Activated T-helper 2 cell treated with anti-CD3 and anti-CD28 coated beads, Interferon-gamma antibody, Interleukin-2, Interleukin-4, amounts not matched to agents 10 μg/mL and 5 μg/mL and 100 μg/mL, durations not matched to agents 14 hours and 24 hours and 36 hours (primary cell): Measurements from ENCODE around the gene POLN. TPM values are rescaled to one million over a fixed set of nuclear protein-coding genes. Genes with fewer than 3 reads are reported as not detected.

Experiments used
- DNase-seq: peaks from one replicate; pipeline ENCODE4 v3.0.0; 2021; ENCODE audit warnings: low spot score
- H3K27ac Mint-ChIP-seq: one replicate; pipeline ENCODE4 v1.8.0; 2021; ENCODE audit warnings: mixed read lengths
- H3K27me3 Mint-ChIP-seq: one replicate; pipeline ENCODE4 v1.8.0; 2021; ENCODE audit warnings: low read depth, mixed read lengths
- H3K36me3 Mint-ChIP-seq: one replicate; pipeline ENCODE4 v1.8.0; 2021; ENCODE audit warnings: low read depth, mixed read lengths
- H3K4me1 Mint-ChIP-seq: one replicate; pipeline ENCODE4 v1.8.0; 2021; ENCODE audit warnings: low read depth, mixed read lengths
- H3K4me3 Mint-ChIP-seq: one replicate; pipeline ENCODE4 v1.8.0; 2021; ENCODE audit warnings: low read depth, mild to moderate bottlenecking, moderate library complexity, mixed read lengths
- H3K9me3 Mint-ChIP-seq: one replicate; pipeline ENCODE4 v1.8.0; 2021; ENCODE audit warnings: mixed read lengths
- intact Hi-C: fragments of 100-400 bp; cut with micrococcal nuclease; formaldehyde crosslinking; loops from one replicate; pipeline ENCODE4 v1.15.1; 2023
- total RNA-seq: library from RNA; stranded (reverse); gene quantifications from 2 replicates; pipeline ENCODE4 v1.2.3, GENCODE V29; 2022

The POLN gene
- total RNA-seq, 1 donor from 2014 or later = 1.4 TPM

GRCh38 chr4:2257361-2258081 lies 15.6 kb upstream of the POLN start:
- Mint-ChIP-seq H3K27ac (no peak overlapping the region), H3K4me3 (no peak overlapping the region), H3K4me1 (no peaks in the 10 kb centered on the region), H3K27me3 (no peaks in the 10 kb centered on the region), H3K9me3 (no peaks in the 10 kb centered on the region), H3K36me3 (no peaks in the 10 kb centered on the region)
- peak; percentile 8 for DNase-seq
- intact Hi-C loops = no loop called here

GRCh38 chr4:2256781-2257191 lies 14.9 kb upstream of the POLN start:
- H3K9me3 Mint-ChIP-seq = no peaks in the 10 kb centered on the region
- DNase-seq = peak; percentile 6
- H3K4me3 Mint-ChIP-seq = no peak overlapping the region
- H3K36me3 Mint-ChIP-seq = no peaks in the 10 kb centered on the region
- intact Hi-C loops = no loop called here
- H3K27ac Mint-ChIP-seq = no peak overlapping the region
- H3K27me3 Mint-ChIP-seq = no peaks in the 10 kb centered on the region
- H3K4me1 Mint-ChIP-seq = no peaks in the 10 kb centered on the region

- Mint-ChIP-seq H3K4me3 (no peak overlapping the region), H3K4me1 (no peaks in the 10 kb centered on the region), H3K36me3 (no peaks in the 10 kb centered on the region), H3K9me3 (no peaks in the 10 kb centered on the region), H3K27ac (no peak overlapping the region), H3K27me3 (no peaks in the 10 kb centered on the region)
- intact Hi-C loops = no loop called here
- DNase-seq = peak; percentile 7
These were observed 14.3 kb upstream of the POLN start for GRCh38 chr4:2256156-2256731.

GRCh38 chr4:2255501-2256155 lies 13.7 kb upstream of the POLN start:
- DNase-seq = peak; percentile 7
- Mint-ChIP-seq H3K27me3 (no peaks in the 10 kb centered on the region), H3K27ac (no peak overlapping the region)

GRCh38 chr4:2254665-2255500 lies 13.0 kb upstream of the POLN start:
- Mint-ChIP-seq H3K36me3 (no peaks in the 10 kb centered on the region), H3K27me3 (no peaks in the 10 kb centered on the region), H3K4me3 (no peak overlapping the region), H3K27ac (no peak overlapping the region), H3K4me1 (no peaks in the 10 kb centered on the region), H3K9me3 (no peaks in the 10 kb centered on the region)
- peak; percentile 6 for DNase-seq
- intact Hi-C loops = no loop called here

More at GRCh38 chr4:2255501-2256155, 13.7 kb upstream of the POLN start:
- intact Hi-C loops = no loop called here
- Mint-ChIP-seq H3K36me3 (no peaks in the 10 kb centered on the region), H3K9me3 (no peaks in the 10 kb centered on the region), H3K4me1 (no peaks in the 10 kb centered on the region), H3K4me3 (no peak overlapping the region)

DNA sequence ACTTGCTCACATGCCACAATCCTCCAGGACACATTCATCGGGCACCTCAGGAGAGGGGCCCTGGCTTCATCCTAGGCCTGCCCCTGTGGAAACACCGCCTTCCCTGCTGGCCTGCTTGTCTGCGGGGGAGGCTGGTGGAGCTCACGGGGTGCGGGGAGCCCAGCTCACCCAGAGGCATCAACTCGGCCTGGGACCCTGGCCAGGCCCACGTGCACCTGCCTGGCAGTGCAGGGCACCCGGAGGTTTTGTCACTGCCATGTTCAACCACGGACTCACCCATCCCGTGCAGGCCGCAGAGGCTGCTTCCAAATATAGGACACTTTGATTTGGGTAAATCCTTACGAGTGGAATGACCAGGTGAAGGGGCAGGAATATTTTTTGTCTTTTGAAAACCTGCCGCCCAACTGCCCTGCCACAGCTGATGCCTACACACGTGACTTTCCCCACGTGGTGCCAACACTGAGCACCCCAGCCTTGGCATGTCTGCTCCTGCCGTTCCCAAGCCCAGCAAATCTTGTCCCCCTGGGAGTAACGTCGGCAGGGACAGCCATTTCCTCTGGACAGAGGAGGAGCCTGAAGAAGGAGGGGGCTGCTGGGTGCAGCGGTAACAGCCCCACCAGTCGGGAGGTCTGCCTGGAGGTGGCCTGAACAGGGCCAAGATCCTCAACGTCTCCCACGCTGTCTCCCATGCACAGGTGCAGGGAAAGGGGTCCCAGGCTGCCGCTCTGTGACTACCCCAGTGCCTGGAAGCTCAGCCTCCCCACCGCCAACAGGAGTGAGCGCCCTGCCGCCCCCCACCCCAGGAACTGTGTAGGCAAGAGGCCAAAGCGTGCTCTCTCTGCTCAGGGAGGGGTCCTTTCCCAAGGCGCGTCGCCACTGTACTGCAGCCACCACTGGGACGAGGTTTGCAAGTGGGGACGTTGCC lies 11.5 kb upstream of the POLN start:
- peak; percentile 7 for DNase-seq
- intact Hi-C loops = no loop called here
- Mint-ChIP-seq H3K4me3 (no peak overlapping the region), H3K9me3 (no peaks in the 10 kb centered on the region), H3K27me3 (no peaks in the 10 kb centered on the region), H3K36me3 (no peaks in the 10 kb centered on the region), H3K27ac (no peak overlapping the region), H3K4me1 (no peaks in the 10 kb centered on the region)

- Mint-ChIP-seq H3K9me3 (no peaks in the 10 kb centered on the region), H3K4me3 (no peak overlapping the region), H3K27me3 (no peaks in the 10 kb centered on the region), H3K4me1 (no peaks in the 10 kb centered on the region), H3K27ac (no peak overlapping the region), H3K36me3 (no peaks in the 10 kb centered on the region)
- intact Hi-C loops = no loop called here
- no peak for DNase-seq
These were observed 10.7 kb upstream of the POLN start for GRCh38 chr4:2252530-2253091.

DNA sequence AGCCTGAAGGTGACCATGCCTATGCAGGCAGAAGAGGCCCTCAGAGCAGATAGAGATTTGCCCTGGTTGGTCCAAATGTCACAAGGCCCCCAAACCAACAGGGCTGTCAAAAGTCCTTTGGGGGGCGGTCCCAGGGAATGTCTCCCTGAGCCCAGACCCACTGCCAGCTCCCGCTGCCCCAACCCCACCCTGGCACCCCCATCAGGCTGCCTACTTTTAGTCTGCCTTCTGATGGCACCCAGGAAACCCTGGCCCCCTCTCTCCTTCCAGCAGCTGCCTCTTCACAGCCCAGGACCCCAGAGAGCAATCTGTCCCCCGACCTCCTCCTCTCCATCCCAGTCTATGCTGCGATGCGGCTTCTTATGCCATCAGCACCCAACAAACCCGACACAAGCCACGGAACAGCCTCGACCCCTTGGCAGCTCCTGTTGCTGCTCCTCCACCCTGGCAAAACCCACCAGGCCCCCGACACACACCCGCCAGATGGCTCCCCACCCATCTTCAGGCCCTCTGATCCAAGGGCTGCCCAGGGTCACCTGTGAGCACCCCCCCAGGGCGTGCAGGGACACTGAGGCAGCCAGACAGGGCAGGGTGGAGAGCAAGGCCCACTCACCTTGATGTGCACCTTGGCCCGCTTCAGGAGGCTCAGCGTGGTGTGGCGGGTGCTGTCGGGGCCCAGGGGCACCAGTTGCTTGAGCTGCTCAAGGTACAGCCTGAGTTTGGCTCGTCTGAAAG lies 10.0 kb upstream of the POLN start:
- H3K27ac Mint-ChIP-seq = no peak overlapping the region
- DNase-seq = no peak
- H3K4me3 Mint-ChIP-seq = no peak overlapping the region
- H3K27me3 Mint-ChIP-seq = no peaks in the 10 kb centered on the region
- no peaks in the 10 kb centered on the region for H3K4me1 Mint-ChIP-seq
- no peaks in the 10 kb centered on the region for H3K36me3 Mint-ChIP-seq
- H3K9me3 Mint-ChIP-seq = no peaks in the 10 kb centered on the region
- intact Hi-C loops = no loop called here

- intact Hi-C loops = no loop called here
- no peaks in the 10 kb centered on the region for H3K27me3 Mint-ChIP-seq
- no peaks in the 10 kb centered on the region for H3K36me3 Mint-ChIP-seq
- DNase-seq = peak; percentile 8
- no peaks in the 10 kb centered on the region for H3K4me1 Mint-ChIP-seq
- no peak overlapping the region for H3K4me3 Mint-ChIP-seq
- no peak overlapping the region for H3K27ac Mint-ChIP-seq
- H3K9me3 Mint-ChIP-seq = no peaks in the 10 kb centered on the region
These were observed 9.3 kb upstream of the POLN start for GRCh38 chr4:2251073-2251794.

DNA sequence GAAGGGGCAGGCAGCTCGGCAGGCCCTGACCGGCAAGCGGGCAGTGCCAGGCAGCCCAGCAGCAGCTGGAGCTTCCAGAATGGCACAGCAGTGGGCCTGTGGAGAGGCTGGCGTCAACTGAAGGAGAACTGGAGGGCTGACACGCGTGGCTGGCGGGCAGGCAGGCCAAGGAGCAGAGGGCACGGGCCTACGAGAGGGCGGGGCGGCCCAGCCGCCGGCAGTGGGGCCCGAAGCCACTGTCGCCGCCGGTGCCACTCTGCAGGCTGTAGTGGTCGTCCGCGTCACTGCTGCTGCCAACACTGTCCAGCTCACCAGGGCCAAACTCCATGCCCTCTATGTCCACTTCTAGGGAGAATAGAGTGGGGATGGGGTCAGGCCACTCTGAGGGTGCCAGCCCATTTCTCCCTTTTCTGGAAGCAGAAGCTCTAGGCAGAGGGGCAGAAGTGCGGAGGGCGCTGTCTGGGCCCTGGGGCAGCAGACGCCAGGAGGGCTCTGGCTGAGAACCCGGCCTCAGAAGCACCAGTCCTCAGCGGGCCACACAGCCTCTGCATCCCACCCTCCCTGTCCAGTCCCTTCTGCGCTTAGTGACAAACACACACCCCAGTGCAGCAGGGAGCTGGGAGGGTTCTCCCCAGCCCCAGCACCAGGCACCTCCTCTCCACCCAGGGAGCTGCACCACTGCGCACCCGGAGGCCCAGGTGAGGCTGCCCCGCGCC lies 8.6 kb upstream of the POLN start:
- intact Hi-C loops = no loop called here
- no peaks in the 10 kb centered on the region for H3K9me3 Mint-ChIP-seq
- H3K4me3 Mint-ChIP-seq = no peak overlapping the region
- H3K36me3 Mint-ChIP-seq = no peaks in the 10 kb centered on the region
- H3K27me3 Mint-ChIP-seq = no peaks in the 10 kb centered on the region
- H3K27ac Mint-ChIP-seq = no peak overlapping the region
- DNase-seq = peak; percentile 7
- no peaks in the 10 kb centered on the region for H3K4me1 Mint-ChIP-seq
